Stimulated activated CD8-positive, alpha-beta memory T cell treated with anti-CD3 and anti-CD28 coated beads, Interleukin-15, amount 100 ng/mL, for 24 hours (primary cell): Measurements from ENCODE around the gene SFXN5.

Source experiments
- DNase-seq: peaks from one replicate; pipeline ENCODE4 v3.0.0-alpha.2; 2020; ENCODE audit warnings: low read depth

The SFXN5 gene

GRCh38 chr2:73053316-73054114 is 18.0 kb downstream of the SFXN5 start:
- no peak for DNase-seq

GRCh38 chr2:73050121-73050545 is 21.4 kb downstream of the SFXN5 start:
- no peak for DNase-seq

GRCh38 chr2:73043929-73044832 is 27.3 kb downstream of the SFXN5 start:
- no peak for DNase-seq

- DNase-seq: no peak
Observed at GRCh38 chr2:73043276-73043675, 28.2 kb downstream of the SFXN5 start.

- no peak for DNase-seq
Observed at GRCh38 chr2:73037947-73038585, 33.4 kb downstream of the SFXN5 start.

GRCh38 chr2:73036766-73037165 is 34.7 kb downstream of the SFXN5 start:
- DNase-seq: no peak

GRCh38 chr2:73035899-73036711 is 35.4 kb downstream of the SFXN5 start:
- DNase-seq: no peak

- no peak for DNase-seq
Observed at GRCh38 chr2:73034661-73035375, 36.7 kb downstream of the SFXN5 start.

GRCh38 chr2:73033766-73034381 is 37.6 kb downstream of the SFXN5 start:
- no peak for DNase-seq

- DNase-seq: no peak
Observed at GRCh38 chr2:73033142-73033765, 38.3 kb downstream of the SFXN5 start.

- DNase-seq: no peak
Observed at GRCh38 chr2:73032702-73033097, 38.8 kb downstream of the SFXN5 start.

- no peak for DNase-seq
Observed at GRCh38 chr2:73031725-73032701, 39.5 kb downstream of the SFXN5 start.

GRCh38 chr2:73031095-73031678 is 40.3 kb downstream of the SFXN5 start:
- DNase-seq: no peak

GRCh38 chr2:73028841-73029240 is 42.7 kb downstream of the SFXN5 start:
- DNase-seq: no peak

- DNase-seq: no peak
Observed at GRCh38 chr2:73027340-73027739, 44.2 kb downstream of the SFXN5 start.

GRCh38 chr2:73023497-73023896 is 48.0 kb downstream of the SFXN5 start:
- no peak for DNase-seq

- DNase-seq: no peak
Observed at GRCh38 chr2:73022024-73022568, 49.4 kb downstream of the SFXN5 start.

GRCh38 chr2:73021371-73022010 is 50.0 kb downstream of the SFXN5 start:
- DNase-seq: no peak
